Epithelial cell of proximal tubule (primary cell): ENCODE data around the gene SLAMF8. TPM values are rescaled to one million over a fixed set of nuclear protein-coding genes. Genes with fewer than 3 reads are reported as not detected.

ENCODE experiments used
- DNase-seq: peaks from one replicate; pipeline ENCODE4 v3.0.0-alpha.2; 2011; ENCODE audit warnings: low read depth
- H3K4me3 ChIP-seq: 2 replicates; pipeline ENCODE4 v1.5.1; 2011; ENCODE audit warnings: low read depth, mild to moderate bottlenecking, low read length
- CTCF ChIP-seq: conservative IDR thresholded peaks from 2 replicates; pipeline ENCODE4 v1.5.1; 2012; ENCODE audit warnings: low read depth, mild to moderate bottlenecking, low read length
- total RNA-seq: library from RNA; depleted of rRNA; stranded (reverse); fragments of >200 nt; gene quantifications from 2 replicates; pipeline ENCODE4 v1.2.3, GENCODE V29; 2015

Gene SLAMF8
- total RNA-seq, 1 donor from 2014 or later, result not detected

GRCh38 chr1:159786465-159786864, 40.2 kb upstream of the SLAMF8 start:
- no peak overlapping the region for H3K4me3 ChIP-seq
- no peak for TF ChIP-seq CTCF
- no peak for DNase-seq

- no peak for TF ChIP-seq CTCF
- no peak overlapping the region for H3K4me3 ChIP-seq
- DNase-seq, result no peak
These were observed 39.7 kb upstream of the SLAMF8 start for GRCh38 chr1:159786966-159787365.

- DNase-seq, result no peak
- TF ChIP-seq CTCF, result peak; percentile 75
- no peak overlapping the region for H3K4me3 ChIP-seq
These were observed 36.3 kb upstream of the SLAMF8 start for GRCh38 chr1:159790237-159790917.

GRCh38 chr1:159791031-159791430, 35.6 kb upstream of the SLAMF8 start:
- TF ChIP-seq CTCF, result no peak
- no peak overlapping the region for H3K4me3 ChIP-seq

GRCh38 chr1:159791461-159791860, 35.2 kb upstream of the SLAMF8 start:
- DNase-seq, result no peak
- TF ChIP-seq CTCF, result no peak
- no peak overlapping the region for H3K4me3 ChIP-seq

More at GRCh38 chr1:159791031-159791430, 35.6 kb upstream of the SLAMF8 start:
- no peak for DNase-seq

GRCh38 chr1:159795534-159795933, 31.1 kb upstream of the SLAMF8 start:
- no peak for DNase-seq
- TF ChIP-seq CTCF, result no peak
- no peak overlapping the region for H3K4me3 ChIP-seq

- H3K4me3 ChIP-seq, result no peak overlapping the region
- DNase-seq, result peak; percentile 36
- TF ChIP-seq CTCF, result peak; percentile 79
These were observed 27.8 kb upstream of the SLAMF8 start for GRCh38 chr1:159798893-159799292.
